ENCODE data around the gene MELTF. TPM values are rescaled to one million over a fixed set of nuclear protein-coding genes. Genes with fewer than 3 reads are reported as not detected.

Gene MELTF
- polyA plus RNA-seq, 1 donor from 2014 or later = 0.09 TPM

GRCh38 chr3:197021231-197021630 is 8.4 kb downstream of the MELTF start:
- Histone ChIP-seq H4K20me1 (ENCODE audit: insufficient read depth) (no peaks in the 10 kb centered on the region), H3F3A (ENCODE audit: insufficient read depth, low read length, poor library complexity, severe bottlenecking) (no peaks in the 10 kb centered on the region), H3K79me2 (replicated peaks; ENCODE audit: insufficient read depth, low read length) (no peaks in the 10 kb centered on the region), H3K27ac (ENCODE audit: low read length) (no peak overlapping the region), H3K4me3 (ENCODE audit: low read length) (no peak overlapping the region), H3K9me3 (ENCODE audit: low read length) (no peaks in the 10 kb centered on the region), H3K9me2 (ENCODE audit: insufficient read depth, low read length) (no peaks in the 10 kb centered on the region), H2AFZ (ENCODE audit: low read depth, low read length) (no peak overlapping the region), H3K36me3 (ENCODE audit: insufficient read depth, low read length) (no peaks in the 10 kb centered on the region), H3K9ac (ENCODE audit: low read length) (no peak overlapping the region), H3K4me2 (ENCODE audit: low read length) (no peak overlapping the region), H3K27me3 (ENCODE audit: insufficient read depth, low read depth, low read length) (no peaks in the 10 kb centered on the region)
- TF ChIP-seq SMC3 (conservative IDR thresholded peaks at IDR 0.05; ENCODE audit: poor library complexity) = no peak
- no peak for TF ChIP-seq TAF1 (IDR thresholded peaks at IDR 0.05; ENCODE audit: low read depth)
- no peak for TF ChIP-seq EZH2 (IDR thresholded peaks at IDR 0.05; ENCODE audit: borderline replicate concordance, insufficient read depth, low read length, poor library complexity, severe bottlenecking)
- no peak for TF ChIP-seq MXI1 (conservative IDR thresholded peaks at IDR 0.05; ENCODE audit: poor library complexity, severe bottlenecking)
- no peak for TF ChIP-seq RAD21 (conservative IDR thresholded peaks at IDR 0.05)
- no peak for TF ChIP-seq REST (IDR thresholded peaks at IDR 0.05; ENCODE audit: borderline replicate concordance)
- no peak for TF ChIP-seq CTCF (IDR thresholded peaks at IDR 0.05; ENCODE audit: poor library complexity, severe bottlenecking)
- TF ChIP-seq EP300 (conservative IDR thresholded peaks at IDR 0.05; ENCODE audit: poor library complexity, severe bottlenecking) = no peak
- no peak for TF ChIP-seq POLR2AphosphoS5 (IDR thresholded peaks at IDR 0.05)

DNA sequence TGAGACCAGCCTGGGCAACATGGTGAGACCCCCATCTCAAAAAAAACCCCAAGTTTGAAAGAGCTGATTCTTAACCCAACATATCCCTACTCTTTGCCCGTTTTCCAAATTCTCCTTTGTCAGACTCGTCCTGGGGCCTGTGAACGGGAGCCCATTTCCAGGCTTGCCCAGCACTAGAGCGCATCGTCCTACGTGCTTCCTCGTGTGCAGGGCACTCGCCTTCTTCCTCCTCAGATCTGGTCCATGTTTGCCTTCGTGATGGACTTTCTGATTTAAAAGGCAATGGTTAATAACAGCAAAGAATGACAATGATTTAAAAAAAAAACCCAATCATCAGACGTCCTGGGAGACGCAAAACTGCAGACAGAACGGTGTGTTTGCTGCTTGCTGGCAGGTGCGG is 10.1 kb downstream of the MELTF start:
- Histone ChIP-seq H3K4me3 (ENCODE audit: low read length) (no peak overlapping the region), H3K9ac (ENCODE audit: low read length) (no peak overlapping the region), H3K27me3 (ENCODE audit: insufficient read depth, low read depth, low read length) (no peaks in the 10 kb centered on the region), H3K79me2 (replicated peaks; ENCODE audit: insufficient read depth, low read length) (no peaks in the 10 kb centered on the region), H3K9me2 (ENCODE audit: insufficient read depth, low read length) (no peaks in the 10 kb centered on the region), H2AFZ (ENCODE audit: low read depth, low read length) (no peak overlapping the region), H3K36me3 (ENCODE audit: insufficient read depth, low read length) (no peaks in the 10 kb centered on the region), H4K20me1 (ENCODE audit: insufficient read depth) (no peaks in the 10 kb centered on the region), H3K27ac (ENCODE audit: low read length) (no peak overlapping the region), H3K9me3 (ENCODE audit: low read length) (no peaks in the 10 kb centered on the region), H3K4me2 (ENCODE audit: low read length) (no peak overlapping the region), H3F3A (ENCODE audit: insufficient read depth, low read length, poor library complexity, severe bottlenecking) (no peaks in the 10 kb centered on the region)
- TF ChIP-seq EZH2 (IDR thresholded peaks at IDR 0.05; ENCODE audit: borderline replicate concordance, insufficient read depth, low read length, poor library complexity, severe bottlenecking) (no peak), POLR2AphosphoS5 (IDR thresholded peaks at IDR 0.05) (no peak)

DNA sequence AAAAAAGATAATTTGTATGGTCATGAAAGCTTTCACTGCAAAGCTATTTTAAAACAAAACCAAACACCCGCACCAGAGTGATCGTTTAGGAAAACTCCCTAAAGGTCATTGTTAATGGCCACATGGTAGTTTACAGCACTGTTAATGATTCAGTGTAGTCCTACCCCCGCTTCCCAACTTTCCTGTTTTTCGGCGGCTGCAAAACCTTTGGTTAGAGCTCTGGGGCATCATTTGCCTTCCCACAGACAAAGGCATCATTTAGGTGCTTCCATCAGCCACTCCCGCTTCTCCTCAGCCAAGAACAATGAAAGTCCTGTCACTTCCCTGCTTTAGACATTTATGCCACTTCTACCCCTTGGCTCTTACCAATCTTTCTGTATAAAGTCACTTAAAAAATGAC is 10.6 kb downstream of the MELTF start:
- Histone ChIP-seq H3F3A (ENCODE audit: insufficient read depth, low read length, poor library complexity, severe bottlenecking) (no peaks in the 10 kb centered on the region), H3K4me3 (ENCODE audit: low read length) (no peak overlapping the region), H3K4me2 (ENCODE audit: low read length) (no peak overlapping the region), H3K27me3 (ENCODE audit: insufficient read depth, low read depth, low read length) (no peaks in the 10 kb centered on the region), H3K36me3 (ENCODE audit: insufficient read depth, low read length) (no peaks in the 10 kb centered on the region), H2AFZ (ENCODE audit: low read depth, low read length) (no peak overlapping the region), H4K20me1 (ENCODE audit: insufficient read depth) (no peaks in the 10 kb centered on the region), H3K9me3 (ENCODE audit: low read length) (no peaks in the 10 kb centered on the region), H3K27ac (ENCODE audit: low read length) (no peak overlapping the region), H3K9me2 (ENCODE audit: insufficient read depth, low read length) (no peaks in the 10 kb centered on the region), H3K79me2 (replicated peaks; ENCODE audit: insufficient read depth, low read length) (no peaks in the 10 kb centered on the region), H3K9ac (ENCODE audit: low read length) (no peak overlapping the region)
- TF ChIP-seq EZH2 (IDR thresholded peaks at IDR 0.05; ENCODE audit: borderline replicate concordance, insufficient read depth, low read length, poor library complexity, severe bottlenecking) (no peak), POLR2AphosphoS5 (IDR thresholded peaks at IDR 0.05) (no peak), EP300 (conservative IDR thresholded peaks at IDR 0.05; ENCODE audit: poor library complexity, severe bottlenecking) (no peak), TAF1 (IDR thresholded peaks at IDR 0.05; ENCODE audit: low read depth) (no peak), RAD21 (conservative IDR thresholded peaks at IDR 0.05) (no peak), CTCF (IDR thresholded peaks at IDR 0.05; ENCODE audit: poor library complexity, severe bottlenecking) (no peak), SMC3 (conservative IDR thresholded peaks at IDR 0.05; ENCODE audit: poor library complexity) (no peak), MXI1 (conservative IDR thresholded peaks at IDR 0.05; ENCODE audit: poor library complexity, severe bottlenecking) (no peak)
